GM18868 (cell line): ENCODE data around the gene VPS41.

ENCODE experiments used
- ATAC-seq: cut with Tn5 transposase; IDR thresholded peaks from one replicate; pipeline ENCODE4 v1.9.1; 2021; ENCODE audit warnings: mild to moderate bottlenecking, moderate library complexity; ENCODE audit not compliant: unreplicated experiment

VPS41 gene

DNA sequence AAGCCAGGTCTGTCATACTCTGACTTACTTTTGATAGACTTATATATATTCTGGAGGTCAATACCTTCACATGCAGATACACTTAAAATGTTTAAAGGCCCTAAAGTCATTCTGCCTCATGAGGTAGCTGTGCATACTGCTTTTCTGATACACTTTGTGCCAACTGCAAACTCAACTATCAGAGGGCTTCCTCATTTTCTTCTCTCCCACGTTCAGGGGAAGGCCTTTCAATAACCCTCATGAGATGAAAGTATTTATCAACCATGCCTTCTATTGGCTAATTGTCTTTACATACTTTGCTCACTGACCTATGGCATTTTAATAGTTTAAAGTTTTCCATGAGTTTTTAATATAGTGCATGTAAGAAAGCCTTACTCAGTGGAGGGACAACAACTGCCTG, 165.1 kb downstream of the VPS41 start:
- no peak for ATAC-seq

- no peak for ATAC-seq
Measured at GRCh38 chr7:38740041-38740440, 168.9 kb downstream of the VPS41 start.

DNA sequence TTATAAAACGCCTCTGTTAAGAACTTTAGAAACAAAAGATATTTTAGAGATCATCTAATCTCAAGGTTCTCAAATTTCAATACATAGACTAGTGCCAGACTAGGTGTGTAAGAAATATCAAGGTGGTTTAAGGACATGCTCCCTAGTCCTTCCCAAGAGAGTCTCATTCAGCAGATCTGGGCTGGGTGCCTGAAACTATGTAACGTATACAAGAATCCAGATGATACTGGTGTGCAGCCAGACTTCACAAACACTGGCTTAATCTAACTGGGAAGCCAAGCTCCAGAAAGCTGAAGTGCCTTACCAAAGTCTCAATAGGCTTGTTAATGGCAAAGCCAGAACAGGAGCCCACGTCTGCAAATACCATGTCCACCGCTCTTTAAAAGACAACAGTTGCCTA, 172.9 kb downstream of the VPS41 start:
- no peak for ATAC-seq

- ATAC-seq = no peak
Measured at GRCh38 chr7:38731215-38731614, 177.8 kb downstream of the VPS41 start.

DNA sequence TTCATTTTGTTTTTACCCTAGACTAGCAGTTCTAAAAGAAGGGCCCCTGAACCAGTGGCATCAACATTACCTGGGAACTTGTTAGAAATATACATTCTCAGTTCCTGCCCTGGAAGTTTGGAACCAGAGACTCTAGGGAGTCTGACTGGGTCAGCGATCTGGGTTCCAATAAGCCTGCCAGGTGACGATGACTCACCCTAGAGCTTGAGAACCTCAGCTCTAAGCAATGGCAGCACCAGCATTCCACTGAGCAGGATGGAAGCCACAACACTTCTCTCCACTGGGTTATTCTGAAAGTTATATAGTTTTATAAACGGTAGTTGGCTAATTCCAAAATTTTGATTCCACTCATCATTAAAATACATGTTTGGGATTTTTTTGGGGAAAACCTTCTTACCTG, 180.8 kb downstream of the VPS41 start:
- ATAC-seq = no peak

GRCh38 chr7:38727184-38727940, 181.6 kb downstream of the VPS41 start:
- no peak for ATAC-seq

DNA sequence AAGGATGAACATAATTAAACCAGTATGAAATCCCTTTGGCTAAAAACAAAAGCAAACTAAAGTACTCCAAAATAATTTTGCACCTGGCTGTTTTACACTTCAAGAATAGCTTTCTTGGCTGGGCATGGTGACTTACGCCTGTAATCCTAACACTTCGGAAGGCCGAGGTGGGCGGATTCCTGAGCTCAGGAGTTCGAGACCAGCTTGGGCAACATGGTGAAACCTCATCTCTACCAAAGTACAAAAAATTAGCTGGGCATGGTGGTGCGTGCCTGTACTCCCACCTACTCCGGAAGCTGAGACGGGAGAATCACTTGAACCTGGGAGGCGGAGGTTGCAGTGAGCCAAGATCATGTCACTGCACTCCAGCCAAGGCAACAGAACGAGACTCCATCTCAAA, 185.7 kb downstream of the VPS41 start:
- no peak for ATAC-seq

- no peak for ATAC-seq
Measured at GRCh38 chr7:38716397-38716796, 192.6 kb downstream of the VPS41 start.

GRCh38 chr7:38709123-38709522, 199.9 kb downstream of the VPS41 start:
- no peak for ATAC-seq

DNA sequence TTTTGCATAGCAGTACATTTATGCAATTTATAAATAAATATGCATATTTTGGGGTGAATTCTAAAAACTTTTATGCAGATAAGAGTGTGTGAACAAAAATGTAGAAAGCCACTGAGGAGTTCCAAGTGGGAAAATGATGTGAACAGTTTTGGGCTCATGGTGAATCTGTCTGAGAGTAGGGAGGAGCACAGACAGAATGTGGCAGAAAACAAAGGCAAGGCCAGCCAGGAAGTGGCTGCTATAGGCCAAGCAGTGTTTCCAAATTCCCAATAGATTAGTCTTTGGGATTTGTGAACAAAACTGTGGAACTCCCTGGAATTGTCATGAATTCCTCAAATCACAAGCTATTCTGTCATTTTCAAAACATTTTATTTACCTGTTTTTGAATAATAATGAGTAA, 204.2 kb downstream of the VPS41 start:
- ATAC-seq = no peak

DNA sequence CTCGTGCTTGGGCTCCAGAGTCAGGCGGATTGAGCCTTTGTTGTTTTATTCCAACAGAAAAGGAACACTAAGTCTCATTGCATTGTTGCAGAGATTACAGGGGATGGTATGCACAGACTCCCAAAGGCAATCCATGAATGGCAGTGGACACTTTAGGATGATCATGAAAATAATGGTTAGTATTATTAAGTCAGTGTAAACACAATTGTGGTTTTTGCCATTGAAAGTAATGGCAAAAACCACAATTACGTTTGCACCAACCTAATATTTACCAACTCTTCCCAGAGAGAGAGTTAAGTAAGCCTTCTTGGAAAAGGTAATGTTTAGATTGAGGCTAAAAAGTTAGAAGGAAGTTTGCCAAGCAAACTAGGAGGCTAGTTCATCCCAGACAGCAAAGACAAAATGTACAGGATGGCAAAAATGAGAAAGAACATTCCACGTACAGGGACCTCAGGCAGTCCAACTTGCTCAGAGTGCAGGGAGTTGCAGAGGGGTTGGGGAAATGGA, 204.9 kb downstream of the VPS41 start:
- no peak for ATAC-seq

DNA sequence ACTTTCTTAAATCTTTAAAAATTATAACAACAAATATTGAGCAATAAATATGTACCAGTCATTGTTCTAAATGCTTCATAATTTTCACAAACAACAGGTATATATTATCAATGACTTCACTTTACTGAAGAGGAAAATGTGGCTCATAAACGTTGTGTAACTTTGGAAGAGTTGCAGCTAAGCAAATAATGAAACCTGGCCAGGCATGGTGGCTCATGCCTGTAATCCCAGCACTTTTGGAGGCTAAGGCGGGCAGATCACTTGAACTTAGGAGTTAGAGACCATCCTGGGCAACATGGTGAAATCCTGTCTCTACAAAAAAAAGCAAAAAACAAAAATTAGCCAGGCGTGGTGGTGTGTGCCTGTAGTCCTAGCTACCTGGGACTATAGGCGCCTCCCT, 205.9 kb downstream of the VPS41 start:
- no peak for ATAC-seq

- ATAC-seq = no peak
Measured at GRCh38 chr7:38702002-38702535, 206.9 kb downstream of the VPS41 start.

- no peak for ATAC-seq
Measured at GRCh38 chr7:38700116-38700515, 208.9 kb downstream of the VPS41 start.

- no peak for ATAC-seq
Measured at GRCh38 chr7:38699471-38699870, 209.5 kb downstream of the VPS41 start.

DNA sequence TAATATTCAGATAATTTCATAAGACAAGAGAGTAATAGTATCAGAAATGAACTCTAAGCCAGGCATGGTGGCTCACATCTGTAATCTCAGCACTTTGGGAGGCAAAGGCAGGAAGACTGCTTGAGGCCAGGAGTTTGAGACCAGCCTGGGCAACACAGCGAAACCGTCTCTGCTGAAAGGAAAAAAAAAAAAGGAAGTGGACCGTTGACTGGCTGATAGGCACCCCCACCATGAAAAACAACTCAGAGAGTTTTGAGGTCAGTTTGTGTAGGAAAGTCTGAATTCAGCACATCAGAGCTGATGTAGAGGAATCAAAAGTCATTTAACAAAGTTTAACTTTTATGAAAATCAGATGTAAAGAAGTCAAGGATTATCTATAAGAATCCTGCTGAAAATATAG, 214.7 kb downstream of the VPS41 start:
- ATAC-seq = no peak

GRCh38 chr7:38686888-38687287, 222.1 kb downstream of the VPS41 start:
- no peak for ATAC-seq

GRCh38 chr7:38685851-38686250, 223.1 kb downstream of the VPS41 start:
- ATAC-seq = no peak

DNA sequence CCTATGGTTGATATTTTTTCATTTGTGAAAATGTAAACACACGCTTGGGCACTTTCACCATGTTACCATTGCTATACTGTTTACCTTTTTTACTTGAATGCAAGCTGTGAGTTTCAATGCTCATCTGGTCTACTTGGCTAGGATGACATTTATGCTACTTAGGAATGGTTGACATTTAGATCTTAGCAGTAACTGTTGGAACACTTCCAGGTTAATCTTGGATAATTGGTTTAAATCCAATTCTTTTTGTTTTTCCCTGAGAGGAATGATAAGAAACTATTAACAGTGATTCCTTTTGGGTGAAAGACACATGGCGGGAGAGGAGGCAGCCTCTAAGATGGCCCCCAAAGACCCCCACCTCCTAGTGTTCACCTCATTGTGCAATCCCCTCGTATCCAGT, 226.4 kb downstream of the VPS41 start:
- ATAC-seq = no peak

- ATAC-seq = no peak
Measured at GRCh38 chr7:38681882-38682281, 227.1 kb downstream of the VPS41 start.

- ATAC-seq = no peak
Measured at GRCh38 chr7:38679419-38679818, 229.6 kb downstream of the VPS41 start.

DNA sequence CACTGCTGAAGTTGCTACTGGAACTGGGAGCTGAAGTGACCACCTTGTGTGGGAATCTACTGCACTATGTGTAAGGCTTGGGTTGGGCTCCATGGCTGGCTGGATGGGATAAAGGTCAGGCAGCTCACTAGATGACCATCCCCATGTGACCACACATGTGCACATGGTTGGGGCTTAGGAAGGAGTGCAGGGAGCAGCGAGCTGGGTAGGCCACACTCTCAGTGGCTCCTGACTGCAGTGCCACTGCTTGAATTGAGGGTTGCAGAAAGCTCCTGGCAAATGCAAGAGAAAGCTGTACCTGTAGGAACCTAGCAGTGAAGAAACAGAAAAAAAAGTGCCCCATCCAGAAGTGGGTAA, 230.3 kb downstream of the VPS41 start:
- ATAC-seq = no peak
